ENCODE results near the gene SRGN.
A peak's percentile ranks its signal among the peaks of the same experiment; 100 is the strongest.
"Not testable (repeated sequence)": the region's sequence is repeated elsewhere in the genome, so short reads cannot be mapped to it uniquely, and the experiment has no call there.

SRGN gene, protein sequence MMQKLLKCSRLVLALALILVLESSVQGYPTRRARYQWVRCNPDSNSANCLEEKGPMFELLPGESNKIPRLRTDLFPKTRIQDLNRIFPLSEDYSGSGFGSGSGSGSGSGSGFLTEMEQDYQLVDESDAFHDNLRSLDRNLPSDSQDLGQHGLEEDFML

GRCh38 chr10:69087590-69088470 is at the start of gene SRGN:
TSS of gene SRGN (plus strand) at chr10:69088103. CDS start at chr10:69088158, 55 bp downstream.
- no peaks in the 10 kb centered on the region for H3K27me3 Mint-ChIP-seq
- ATAC-seq (ENCODE audit: low read depth) (peak; percentile 66), DNase-seq (ENCODE audit: low spot score in 2 of 2) (peak; percentile 18 to 36)
- no peaks in the 10 kb centered on the region for H3K36me3 Mint-ChIP-seq
- no peaks in the 10 kb centered on the region for H3K9me3 Mint-ChIP-seq
- peak within 1 kb of the TSS; percentile 98 for H3K27ac Mint-ChIP-seq
- H3K4me1 Mint-ChIP-seq: peaks cover 41% of the 10 kb centered on the region
- peak within 1 kb of the TSS; percentile 91 for H3K4me3 Mint-ChIP-seq

GRCh38 chr10:69040904-69041303 is 47.0 kb upstream of the SRGN start:
- ATAC-seq (ENCODE audit: low read depth); H3K9me3 Mint-ChIP-seq; H3K27me3 Mint-ChIP-seq; H3K27ac Mint-ChIP-seq; H3K4me3 Mint-ChIP-seq; DNase-seq (ENCODE audit: low spot score in 2 of 2); H3K36me3 Mint-ChIP-seq: not testable (repeated sequence)
- H3K4me1 Mint-ChIP-seq: peaks cover 20% of the 10 kb centered on the region

DNA sequence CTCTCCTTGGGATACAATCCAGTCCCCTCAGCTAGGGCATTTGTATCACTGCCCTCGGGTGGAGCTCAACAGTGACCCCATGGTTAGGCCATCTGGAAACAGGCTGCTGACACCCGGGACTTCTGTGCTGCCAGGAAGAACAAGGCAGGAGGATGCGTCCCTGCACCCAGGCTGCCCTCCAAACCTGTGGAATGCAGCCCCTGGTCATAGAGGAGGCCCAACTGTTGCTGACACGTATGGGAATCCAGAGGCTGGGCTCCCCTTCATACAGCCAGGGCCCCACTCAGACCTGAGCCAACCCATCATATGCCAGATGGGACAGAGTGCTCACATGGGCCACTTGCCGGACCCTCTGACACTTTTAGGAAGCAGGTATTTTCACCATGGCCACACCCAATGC is 45.5 kb upstream of the SRGN start:
- no peak for ATAC-seq (ENCODE audit: low read depth)

GRCh38 chr10:69042838-69043237 is 45.1 kb upstream of the SRGN start:
- no peaks in the 10 kb centered on the region for H3K36me3 Mint-ChIP-seq
- H3K9me3 Mint-ChIP-seq: no peaks in the 10 kb centered on the region
- no peak overlapping the region for H3K4me3 Mint-ChIP-seq
- no peaks in the 10 kb centered on the region for H3K27me3 Mint-ChIP-seq
- H3K27ac Mint-ChIP-seq: no peak overlapping the region
- H3K4me1 Mint-ChIP-seq: peaks cover 21% of the 10 kb centered on the region
- ATAC-seq (ENCODE audit: low read depth) (no peak), DNase-seq (ENCODE audit: low spot score in 2 of 2) (no peak)

More for the DNA sequence above, 45.5 kb upstream of the SRGN start:
- DNase-seq (ENCODE audit: low spot score in 2 of 2): no peak
- Mint-ChIP-seq H3K36me3 (no peaks in the 10 kb centered on the region), H3K27me3 (no peaks in the 10 kb centered on the region), H3K4me1 (peaks cover 21% of the 10 kb centered on the region), H3K27ac (no peak overlapping the region), H3K9me3 (no peaks in the 10 kb centered on the region), H3K4me3 (no peak overlapping the region)

GRCh38 chr10:69043931-69044531 is 43.9 kb upstream of the SRGN start:
- H3K4me1 Mint-ChIP-seq: peaks cover 21% of the 10 kb centered on the region
- DNase-seq (ENCODE audit: low spot score in 2 of 2): no peak
- peak overlapping the region; percentile 63 for H3K4me3 Mint-ChIP-seq

DNA sequence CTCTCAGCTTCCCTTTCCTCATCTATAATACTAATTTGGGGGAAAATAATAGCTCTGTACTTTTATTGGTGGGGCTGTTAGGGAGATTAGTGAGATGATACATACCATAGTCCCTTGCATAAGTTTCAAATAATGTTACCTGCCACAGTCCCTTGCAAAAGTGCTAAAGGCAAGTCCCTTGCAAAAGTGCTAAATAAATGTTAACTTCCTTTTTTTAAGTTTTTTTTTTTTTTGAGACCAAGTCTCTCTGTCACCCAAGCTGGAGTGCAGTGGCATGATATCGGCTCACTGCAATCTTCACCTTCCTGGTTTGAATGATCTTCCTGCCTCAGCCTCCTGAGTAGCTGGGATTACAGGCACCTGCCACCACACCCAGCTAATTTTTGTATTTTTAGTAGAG is 43.4 kb upstream of the SRGN start:
- Mint-ChIP-seq H3K36me3 (no peaks in the 10 kb centered on the region), H3K4me3 (peak overlapping the region; percentile 63), H3K9me3 (no peaks in the 10 kb centered on the region), H3K4me1 (peaks cover 21% of the 10 kb centered on the region), H3K27ac (peak overlapping the region; percentile 57), H3K27me3 (no peaks in the 10 kb centered on the region)
- ATAC-seq (ENCODE audit: low read depth): peak; percentile 75
- DNase-seq (ENCODE audit: low spot score in 2 of 2): no peak

More at GRCh38 chr10:69043931-69044531, 43.9 kb upstream of the SRGN start:
- H3K27ac Mint-ChIP-seq: peak overlapping the region; percentile 46
- H3K27me3 Mint-ChIP-seq: no peaks in the 10 kb centered on the region
- H3K36me3 Mint-ChIP-seq: no peaks in the 10 kb centered on the region
- H3K9me3 Mint-ChIP-seq: no peaks in the 10 kb centered on the region
- peak; percentile 44 for ATAC-seq (ENCODE audit: low read depth)

GRCh38 chr10:69045441-69046300 is 42.2 kb upstream of the SRGN start:
- peaks cover 23% of the 10 kb centered on the region for H3K4me1 Mint-ChIP-seq
- H3K4me3 Mint-ChIP-seq: peak overlapping the region; percentile 42
- no peaks in the 10 kb centered on the region for H3K9me3 Mint-ChIP-seq
- peak overlapping the region; percentile 57 for H3K27ac Mint-ChIP-seq
- ATAC-seq (ENCODE audit: low read depth) (peak; percentile 23), DNase-seq (ENCODE audit: low spot score in 2 of 2) (no peak)
- no peaks in the 10 kb centered on the region for H3K27me3 Mint-ChIP-seq
- no peaks in the 10 kb centered on the region for H3K36me3 Mint-ChIP-seq

GRCh38 chr10:69047111-69047832 is 40.6 kb upstream of the SRGN start:
- no peak overlapping the region for H3K4me3 Mint-ChIP-seq
- no peaks in the 10 kb centered on the region for H3K36me3 Mint-ChIP-seq
- no peak overlapping the region for H3K27ac Mint-ChIP-seq
- H3K27me3 Mint-ChIP-seq: no peaks in the 10 kb centered on the region
- peaks cover 30% of the 10 kb centered on the region for H3K4me1 Mint-ChIP-seq
- no peaks in the 10 kb centered on the region for H3K9me3 Mint-ChIP-seq
- ATAC-seq (ENCODE audit: low read depth) (no peak), DNase-seq (ENCODE audit: low spot score in 2 of 2) (no peak)

DNA sequence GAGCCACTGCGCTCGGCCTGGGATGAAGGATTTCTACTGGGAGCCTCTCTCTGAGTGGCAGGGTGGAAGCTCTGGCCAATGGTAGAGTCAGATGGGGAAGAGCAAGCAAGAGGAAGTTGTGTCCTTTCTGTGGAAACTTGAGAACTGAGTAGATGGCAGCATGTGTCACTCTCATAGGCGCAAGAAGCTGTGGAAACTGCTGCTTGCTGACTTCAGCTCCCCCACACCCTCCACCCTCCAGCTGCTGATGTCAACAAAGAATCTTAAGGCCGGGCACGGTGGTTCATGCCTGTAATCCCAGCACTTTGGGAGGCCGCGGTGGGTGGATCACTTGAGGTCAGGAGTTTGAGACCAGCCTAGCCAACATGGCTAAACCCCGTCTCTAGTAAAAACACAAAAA is 39.8 kb upstream of the SRGN start:
- Mint-ChIP-seq H3K36me3 (no peaks in the 10 kb centered on the region), H3K9me3 (no peaks in the 10 kb centered on the region), H3K4me1 (peaks cover 34% of the 10 kb centered on the region), H3K27ac (no peak overlapping the region), H3K4me3 (no peak overlapping the region), H3K27me3 (no peaks in the 10 kb centered on the region)
- DNase-seq (ENCODE audit: low spot score in 2 of 2) (no peak), ATAC-seq (ENCODE audit: low read depth) (no peak)

DNA sequence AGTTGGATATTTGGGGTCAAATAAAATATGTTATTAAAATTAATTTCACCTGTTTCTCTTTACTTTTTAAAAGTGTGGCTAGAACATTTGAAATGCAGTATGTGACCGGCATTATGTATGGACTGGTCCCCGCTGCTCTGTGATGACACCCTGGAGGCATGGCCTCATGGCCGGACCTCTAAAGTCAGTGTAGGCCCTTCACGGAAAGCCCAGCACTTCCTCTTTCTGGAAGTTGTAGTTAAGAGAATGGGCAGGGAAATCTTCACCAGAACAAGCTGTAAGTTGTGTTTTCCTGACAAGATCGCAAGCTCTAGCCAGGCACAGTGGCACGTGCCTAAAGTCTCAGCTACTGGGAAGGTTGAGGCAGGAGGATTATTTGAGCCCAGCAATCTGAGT is 38.3 kb upstream of the SRGN start:
- Mint-ChIP-seq H3K4me1 (peaks cover 26% of the 10 kb centered on the region), H3K27me3 (no peaks in the 10 kb centered on the region), H3K9me3 (no peaks in the 10 kb centered on the region), H3K4me3 (no peak overlapping the region), H3K27ac (no peak overlapping the region), H3K36me3 (no peaks in the 10 kb centered on the region)
- no peak for ATAC-seq (ENCODE audit: low read depth)
- DNase-seq (ENCODE audit: low spot score in 2 of 2): no peak

- peak; percentile 79 for ATAC-seq (ENCODE audit: low read depth)
- Mint-ChIP-seq H3K9me3 (no peaks in the 10 kb centered on the region), H3K36me3 (no peaks in the 10 kb centered on the region), H3K4me1 (peaks cover 13% of the 10 kb centered on the region), H3K4me3 (no peak overlapping the region), H3K27ac (no peak overlapping the region), H3K27me3 (no peaks in the 10 kb centered on the region)
- DNase-seq (ENCODE audit: low spot score in 2 of 2): no peak
These were observed 36.6 kb upstream of the SRGN start for GRCh38 chr10:69051303-69051702.

GRCh38 chr10:69051710-69052487 is 36.0 kb upstream of the SRGN start:
- H3K27ac Mint-ChIP-seq: no peak overlapping the region
- peaks cover 13% of the 10 kb centered on the region for H3K4me1 Mint-ChIP-seq
- H3K36me3 Mint-ChIP-seq: no peaks in the 10 kb centered on the region
- DNase-seq (ENCODE audit: low spot score in 2 of 2): no peak
- H3K9me3 Mint-ChIP-seq: no peaks in the 10 kb centered on the region
- no peaks in the 10 kb centered on the region for H3K27me3 Mint-ChIP-seq
- H3K4me3 Mint-ChIP-seq: no peak overlapping the region
- ATAC-seq (ENCODE audit: low read depth): no peak

- Mint-ChIP-seq H3K4me1 (peaks cover 19% of the 10 kb centered on the region), H3K4me3 (no peak overlapping the region), H3K36me3 (no peaks in the 10 kb centered on the region), H3K27me3 (no peaks in the 10 kb centered on the region), H3K27ac (no peak overlapping the region), H3K9me3 (no peaks in the 10 kb centered on the region)
- ATAC-seq (ENCODE audit: low read depth) (no peak), DNase-seq (ENCODE audit: low spot score in 2 of 2) (no peak)
These were observed 35.2 kb upstream of the SRGN start for GRCh38 chr10:69052736-69053135.

Data from memory B cell (primary cell).